Stimulated activated CD8-positive, alpha-beta memory T cell treated with anti-CD3 and anti-CD28 coated beads, Interleukin-15, amount 100 ng/mL, for 24 hours (primary cell): ENCODE measurements around the gene B4GALT2.

Source experiments
- DNase-seq: peaks from one replicate; pipeline ENCODE4 v3.0.0-alpha.2; 2020; ENCODE audit warnings: low read depth

The B4GALT2 gene

DNA sequence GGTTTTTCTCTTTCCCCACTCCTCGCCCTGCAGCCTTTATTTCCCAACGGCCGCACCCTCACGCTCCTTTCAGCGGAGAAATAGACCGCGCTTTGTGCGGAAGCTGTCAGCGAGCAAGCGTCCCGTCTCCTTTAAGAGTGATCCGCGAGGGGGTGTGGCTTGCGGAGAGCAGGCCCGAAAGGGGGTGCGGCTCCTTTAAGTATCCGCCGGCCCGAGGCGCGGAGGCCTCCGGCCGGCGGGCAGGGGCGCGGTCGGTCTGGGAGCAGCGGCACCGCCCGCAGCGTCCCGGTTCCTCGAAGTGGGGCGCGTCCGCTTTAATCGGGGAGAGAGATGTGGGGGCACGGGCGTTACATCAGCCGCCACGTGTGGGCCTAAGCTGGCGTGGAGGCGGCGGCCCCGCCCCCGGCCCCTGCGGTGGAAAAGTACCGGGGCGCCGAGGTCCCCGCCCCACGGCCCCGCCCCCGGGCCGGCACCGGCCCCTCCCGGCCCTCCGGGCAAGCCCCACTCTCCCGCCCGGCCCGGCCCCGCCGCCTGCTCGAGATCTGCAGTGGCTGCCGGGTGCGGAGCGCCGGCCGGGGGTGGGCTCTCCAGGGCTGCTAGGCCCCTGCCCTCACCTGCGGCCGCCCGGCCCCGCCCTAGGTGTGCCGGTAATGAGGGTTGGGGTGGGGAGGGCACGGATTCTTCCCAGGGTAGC lies 51.0 kb downstream of the B4GALT2 start:
- peak; percentile 66 for DNase-seq

DNA sequence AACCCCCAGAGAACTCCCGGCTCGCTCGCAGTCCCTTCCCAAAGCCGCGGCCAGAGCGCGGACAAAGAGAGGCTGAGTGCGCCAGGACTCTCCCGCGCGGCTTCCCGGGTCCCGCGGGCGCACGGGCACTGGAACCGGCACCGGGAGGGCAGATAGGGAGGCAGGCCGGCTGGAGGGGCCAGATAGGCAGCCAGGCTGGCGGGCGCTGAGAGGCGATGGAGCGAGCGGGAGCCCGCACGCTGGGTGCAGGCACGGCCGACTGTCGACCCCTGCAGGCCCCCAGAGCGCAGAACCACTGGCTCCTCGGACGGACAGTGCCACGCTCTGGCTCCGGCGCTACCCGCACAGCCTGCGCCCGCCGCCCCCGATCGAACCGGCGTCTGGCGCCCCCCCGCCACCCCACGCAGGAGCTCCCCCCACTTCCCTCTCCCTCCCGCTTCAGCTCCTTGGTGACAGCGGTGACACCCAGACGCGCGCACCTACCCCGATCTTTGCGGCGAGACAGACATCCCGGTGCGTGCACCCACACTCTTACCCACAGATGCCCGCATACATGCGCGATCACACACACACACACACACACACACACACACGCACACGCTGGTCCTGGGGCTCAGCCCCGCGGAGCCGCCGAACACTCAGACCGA lies 51.7 kb downstream of the B4GALT2 start:
- DNase-seq: no peak

DNA sequence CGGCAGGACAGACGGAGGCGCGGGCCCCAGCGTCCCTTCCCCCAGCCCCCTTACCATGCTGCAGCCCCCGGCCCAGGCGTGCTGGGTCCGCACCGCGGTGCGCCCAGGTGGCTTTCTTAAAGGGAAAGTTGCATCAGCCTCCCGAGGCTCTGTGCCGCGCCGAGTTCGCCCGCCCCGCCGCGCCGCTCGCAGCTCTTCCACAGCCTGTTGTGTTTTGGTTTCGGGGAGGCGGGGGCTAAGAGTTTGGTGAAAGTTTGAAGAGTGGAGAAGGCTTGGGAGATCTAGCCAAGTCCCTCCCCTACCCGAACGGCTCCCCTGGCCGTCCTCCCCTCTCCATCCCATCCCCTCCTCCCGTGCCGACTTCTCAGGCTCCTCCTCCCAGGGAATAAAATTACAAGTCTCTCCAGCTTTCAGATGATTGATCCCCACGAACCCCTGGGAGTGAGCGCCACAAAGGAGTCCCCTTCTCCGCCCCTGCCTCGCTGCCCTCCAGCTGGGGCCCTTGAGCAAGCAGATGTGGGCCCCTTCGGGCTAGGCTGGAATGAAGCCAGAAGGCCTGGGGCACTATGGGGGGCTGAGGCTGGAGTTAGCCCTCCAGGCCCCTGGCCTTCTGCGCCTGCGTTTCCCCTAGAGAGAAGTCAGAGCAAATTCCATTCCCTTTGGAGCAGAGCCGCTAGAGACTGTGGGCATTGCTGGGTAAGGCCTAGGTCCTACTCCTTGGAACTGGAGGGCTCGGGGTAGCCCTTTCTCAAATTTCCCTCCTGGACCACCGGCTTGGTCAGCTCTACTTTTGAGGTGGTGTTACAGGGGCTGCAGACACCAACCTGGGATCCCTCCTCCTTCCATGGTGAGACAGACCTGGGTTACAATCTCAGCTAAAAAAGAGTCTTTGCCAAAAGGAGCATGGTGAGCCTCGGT lies 52.5 kb downstream of the B4GALT2 start, which contains the start of gene SLC6A9:
Gene SLC6A9, minus strand, starts transcription at position 211 of the 918 bp plus-strand sequence. CDS start 7,185 bp downstream, outside the sequence.
- peak; percentile 6 for DNase-seq

DNA sequence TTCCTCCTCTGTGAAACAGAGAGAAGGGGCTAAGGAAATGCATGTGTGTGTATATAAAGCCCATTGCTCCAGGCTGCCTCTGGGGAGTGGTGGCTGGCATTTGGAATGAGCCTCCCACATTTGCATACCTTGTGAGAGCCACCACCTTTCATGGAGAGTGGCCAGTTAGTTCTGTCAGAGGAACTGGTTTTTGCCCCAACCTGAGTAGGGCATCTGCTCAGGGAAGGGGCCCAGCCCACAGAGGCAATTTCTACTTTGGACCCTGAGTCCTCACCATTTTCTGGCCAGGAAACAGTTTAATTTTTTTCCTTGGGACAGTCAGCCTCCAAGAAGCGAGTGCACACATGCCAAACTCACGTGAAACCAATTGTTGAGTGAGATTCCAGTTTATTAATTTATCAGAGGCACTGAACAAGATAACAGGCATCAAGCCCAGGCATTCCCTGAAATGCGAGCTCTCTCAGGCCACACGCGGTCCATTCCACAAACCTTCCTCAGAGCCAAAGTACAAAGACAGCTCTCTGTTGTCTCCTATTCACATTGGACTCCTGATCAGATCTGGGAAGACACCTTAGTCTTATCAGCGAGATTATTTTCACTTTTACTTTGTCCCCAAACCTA lies 53.3 kb downstream of the B4GALT2 start:
- no peak for DNase-seq

DNA sequence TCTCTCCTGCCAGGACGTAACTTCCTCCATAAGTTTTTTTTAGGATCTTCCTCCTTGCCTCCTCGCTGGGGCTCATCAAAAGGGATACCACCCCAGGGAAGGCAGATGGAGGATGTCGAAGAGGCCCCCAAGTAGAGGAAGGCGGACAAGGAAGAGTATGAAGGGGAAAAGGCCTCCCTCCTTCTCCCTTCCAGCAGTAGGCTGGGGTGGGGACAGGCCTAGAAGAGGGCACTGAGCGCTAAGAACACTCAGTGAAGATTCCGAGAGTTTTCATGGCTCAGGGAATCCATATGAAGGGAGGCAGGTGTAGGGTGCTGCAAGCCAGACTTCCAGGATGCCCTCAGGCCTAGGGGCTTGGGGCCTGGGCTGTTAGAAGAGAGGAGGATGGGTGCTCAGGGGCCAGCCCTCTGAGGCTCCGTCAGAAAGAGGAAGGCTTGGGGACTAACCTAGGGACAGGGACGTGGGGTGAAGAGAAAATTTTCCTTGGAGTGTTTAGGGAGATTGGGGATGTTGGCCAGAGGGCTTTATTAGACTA lies 54.1 kb downstream of the B4GALT2 start:
- no peak for DNase-seq

DNA sequence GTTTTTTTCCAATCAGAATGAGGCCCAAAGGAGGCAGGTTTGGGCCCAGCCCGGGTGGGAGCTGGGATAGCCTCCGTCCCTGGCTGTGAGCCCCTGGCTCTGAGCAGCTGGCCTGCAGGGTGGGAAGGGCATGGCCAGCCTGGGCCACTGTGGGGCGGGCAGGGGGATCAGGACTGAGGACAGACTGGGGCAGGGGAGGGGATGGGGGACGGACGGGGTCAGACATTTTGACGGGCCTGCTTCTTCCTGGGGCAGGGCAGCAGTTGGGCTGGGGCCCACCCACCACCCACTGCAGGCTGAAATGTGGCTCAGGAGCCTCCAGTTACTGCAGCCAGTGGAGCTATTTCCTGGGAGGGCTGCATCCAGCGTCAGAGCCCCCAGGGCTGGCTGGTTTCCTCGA lies 54.7 kb downstream of the B4GALT2 start:
- DNase-seq: no peak

DNA sequence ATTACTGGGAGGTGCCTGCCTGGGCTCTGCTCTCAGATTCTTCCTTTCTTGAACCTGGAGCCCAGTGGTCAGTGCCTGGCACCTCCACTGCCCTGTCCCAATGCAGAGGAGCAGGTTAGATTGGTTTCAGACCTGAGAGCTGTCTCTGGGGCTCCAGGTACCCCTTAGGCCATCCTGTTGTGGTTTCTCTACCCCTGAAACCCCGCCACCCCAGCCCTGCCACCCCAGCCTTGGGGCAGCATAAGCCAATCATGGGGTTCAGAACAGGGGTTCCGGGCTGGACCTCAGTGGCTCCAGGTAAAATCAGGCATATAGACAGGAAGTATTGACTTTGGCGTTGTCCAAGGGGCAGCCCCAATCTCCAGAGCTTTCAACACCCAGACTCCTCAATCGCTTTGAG lies 55.4 kb downstream of the B4GALT2 start:
- DNase-seq: no peak

DNA sequence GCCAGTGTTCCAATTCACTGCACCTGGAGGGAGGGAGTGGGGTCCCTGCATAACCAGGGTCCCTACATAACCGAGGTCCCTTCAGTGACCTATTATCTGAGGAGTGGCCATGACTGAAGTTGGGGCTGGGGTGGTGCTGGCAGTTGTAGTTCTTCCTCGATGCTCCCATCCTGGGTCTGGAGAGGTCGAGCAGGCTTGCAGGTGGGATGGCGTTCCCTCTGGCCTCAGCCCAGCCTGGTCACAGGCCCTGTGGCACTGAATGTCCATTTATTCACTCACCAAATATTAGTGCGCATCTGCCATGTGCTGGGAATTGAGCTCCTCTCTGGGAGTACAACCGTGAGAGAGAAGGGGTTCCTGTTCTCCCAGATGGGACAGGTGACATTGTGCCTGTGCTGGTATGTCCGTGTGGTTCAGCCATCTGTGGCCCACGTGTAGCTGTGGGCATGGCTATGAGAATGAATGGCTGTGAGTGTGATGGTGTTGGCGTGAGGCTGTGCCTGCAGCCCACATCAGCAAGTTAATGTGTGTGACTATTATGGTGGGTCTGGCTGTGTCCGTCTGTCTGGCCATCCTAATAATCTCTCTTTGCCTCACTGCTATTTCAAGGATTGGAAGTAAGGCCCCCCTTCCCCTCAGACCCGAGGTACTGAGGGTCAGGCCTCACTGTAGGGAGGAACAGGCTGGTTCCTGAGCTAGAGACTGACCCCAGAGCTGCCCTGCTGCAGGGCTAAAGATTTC lies 56.1 kb downstream of the B4GALT2 start:
- no peak for DNase-seq

DNA sequence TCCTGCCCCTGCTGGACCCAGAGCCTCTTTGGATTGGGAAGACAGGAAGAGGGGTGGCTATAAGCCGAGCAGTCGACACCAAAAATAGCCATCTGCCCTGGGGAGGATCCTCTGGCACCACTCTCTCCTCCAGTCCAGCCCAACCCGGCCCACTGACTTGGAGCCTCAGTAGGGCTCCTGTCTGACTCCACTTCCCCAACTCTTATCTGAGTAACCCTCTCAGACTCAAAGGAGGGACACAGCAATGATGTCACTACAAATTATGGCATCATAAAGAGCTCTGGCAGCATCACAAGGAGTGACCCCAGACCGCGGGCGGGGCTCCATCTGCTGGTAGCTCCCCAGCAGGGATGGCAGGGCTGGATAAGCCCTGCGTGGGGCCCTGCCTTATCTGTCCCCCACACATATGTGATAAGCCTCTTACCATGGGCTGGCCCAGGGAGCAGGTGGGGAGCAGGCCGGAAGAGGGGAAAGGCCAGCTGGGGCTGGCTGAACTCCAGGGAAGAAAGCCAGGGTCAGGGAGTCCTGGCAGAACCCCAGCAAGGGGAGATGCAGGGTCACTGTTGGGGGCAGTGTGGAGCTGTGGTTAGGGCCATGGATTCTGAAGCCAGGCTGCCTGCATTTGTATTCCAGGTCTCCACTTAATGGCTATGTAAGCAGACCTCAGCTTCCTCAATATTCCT lies 56.9 kb downstream of the B4GALT2 start:
- no peak for DNase-seq

DNA sequence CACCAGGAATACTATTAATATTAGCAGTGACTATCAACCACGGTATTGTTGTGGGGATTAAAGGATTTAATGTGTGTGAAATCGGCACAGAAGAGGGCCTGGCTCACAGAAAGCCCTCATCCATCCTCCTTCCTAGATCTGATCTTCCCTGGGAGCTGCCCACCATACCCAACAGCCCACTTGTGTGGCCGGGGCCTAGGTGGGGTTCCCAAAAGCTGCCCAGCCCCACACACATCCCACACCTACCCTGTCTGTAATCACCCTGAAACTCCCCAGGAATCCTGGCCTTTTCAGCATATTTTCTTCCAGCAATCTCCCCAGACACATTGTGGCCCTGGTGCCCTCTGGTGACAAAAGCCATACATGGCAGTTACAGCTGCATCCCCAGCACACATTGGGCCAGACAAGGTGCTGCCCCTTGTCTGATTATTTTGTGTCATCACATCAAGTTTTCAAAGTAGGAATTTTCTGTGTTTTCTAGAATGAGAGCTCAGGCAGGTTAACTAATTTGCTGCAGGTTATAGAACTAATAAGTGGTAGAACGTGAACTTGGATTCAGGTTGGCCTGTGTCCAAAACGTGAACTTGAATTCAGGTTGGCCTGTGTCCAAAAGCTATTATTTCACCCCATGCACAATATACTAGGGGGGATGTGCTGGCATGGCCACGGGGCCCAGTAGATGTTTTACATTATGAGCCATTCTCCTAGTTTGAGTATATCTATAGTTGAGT lies 57.6 kb downstream of the B4GALT2 start:
- DNase-seq: peak; percentile 17

DNA sequence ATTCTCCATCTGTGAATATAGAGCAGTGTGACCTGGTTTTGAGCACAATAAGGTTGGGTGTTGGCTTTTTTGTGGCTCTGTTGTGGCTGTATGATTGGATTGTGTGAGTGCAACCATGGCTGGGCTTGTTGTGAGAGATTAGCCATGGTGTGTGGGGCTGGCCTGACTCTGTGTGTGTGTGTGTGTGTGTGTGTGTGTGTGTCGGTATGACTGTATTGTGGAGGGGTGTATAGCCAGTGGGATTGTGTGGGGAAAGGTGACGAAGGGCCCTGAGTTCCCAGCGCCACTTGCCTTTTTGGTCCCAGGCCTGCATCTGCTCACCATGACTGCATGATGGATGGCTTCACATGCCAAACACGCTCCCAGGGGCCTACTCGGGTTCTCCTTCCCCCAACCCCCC lies 58.1 kb downstream of the B4GALT2 start:
- no peak for DNase-seq

DNA sequence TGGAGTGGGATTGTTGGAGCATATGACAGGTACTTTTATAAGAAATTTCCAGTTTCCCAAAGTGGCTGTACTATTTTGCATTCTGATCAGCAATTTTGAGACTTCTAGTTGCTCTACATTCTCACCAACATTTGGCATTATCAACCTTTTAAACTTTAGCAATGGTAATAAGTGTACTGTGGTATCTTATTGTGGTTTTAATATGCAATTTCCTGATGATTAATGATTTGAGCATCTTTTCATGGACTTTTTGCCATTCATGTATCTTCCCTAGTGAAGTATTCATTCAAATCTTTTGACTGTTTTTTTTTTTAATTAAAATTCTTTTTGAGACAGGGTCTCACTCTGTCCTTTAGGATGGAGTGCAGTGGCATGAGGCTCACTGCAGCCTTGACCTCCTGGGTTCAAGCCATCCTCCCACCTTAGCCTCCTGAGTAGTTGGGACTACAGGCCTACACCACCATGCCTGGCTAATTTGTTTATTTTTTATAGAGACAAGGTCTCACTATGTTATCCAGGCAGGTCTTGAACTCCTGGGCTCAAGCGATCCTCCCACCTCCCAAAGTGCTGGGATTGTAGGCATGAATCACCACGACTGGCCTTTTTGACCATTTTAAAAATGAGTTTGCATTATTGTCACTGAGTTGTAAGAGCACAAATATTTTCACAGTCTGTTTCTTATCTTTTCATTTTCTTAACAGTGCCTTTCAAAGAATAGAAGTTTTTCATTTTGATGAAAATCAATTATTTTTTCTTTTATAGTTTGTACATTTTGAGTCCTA lies 60.1 kb downstream of the B4GALT2 start:
- no peak for DNase-seq

DNA sequence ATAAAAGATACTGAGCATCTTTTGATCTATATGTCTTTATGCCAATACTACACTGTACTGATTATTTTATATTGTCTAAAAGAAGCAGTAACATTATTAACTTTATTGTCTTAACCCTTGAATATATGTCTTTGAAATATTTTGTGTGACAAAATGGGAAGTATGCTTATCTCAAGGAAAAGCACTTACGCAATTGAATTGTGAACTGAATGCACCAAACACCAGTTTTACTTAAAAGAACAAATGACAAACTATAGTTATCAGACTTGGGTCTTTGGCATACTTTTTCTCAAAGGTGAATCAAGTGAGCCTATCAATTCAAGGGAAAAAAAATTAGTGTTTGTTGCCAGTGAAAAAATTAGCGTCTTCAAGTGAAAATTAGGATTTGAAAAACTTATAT lies 61.4 kb downstream of the B4GALT2 start:
- DNase-seq: no peak
